HG03558 (cell line): ENCODE results near the gene LPA.
A peak's percentile ranks its signal among the peaks of the same experiment; 100 is the strongest.
"Not testable (repeated sequence)": the region's sequence is repeated elsewhere in the genome, so short reads cannot be mapped to it uniquely, and the experiment has no call there.

Experiments
- ATAC-seq: cut with Tn5 transposase; IDR thresholded peaks from one replicate; pipeline ENCODE4 v1.9.1; 2021; ENCODE audit warnings: moderate number of reproducible peaks; ENCODE audit not compliant: unreplicated experiment; ENCODE audit errors: extremely low read depth

Gene LPA

DNA sequence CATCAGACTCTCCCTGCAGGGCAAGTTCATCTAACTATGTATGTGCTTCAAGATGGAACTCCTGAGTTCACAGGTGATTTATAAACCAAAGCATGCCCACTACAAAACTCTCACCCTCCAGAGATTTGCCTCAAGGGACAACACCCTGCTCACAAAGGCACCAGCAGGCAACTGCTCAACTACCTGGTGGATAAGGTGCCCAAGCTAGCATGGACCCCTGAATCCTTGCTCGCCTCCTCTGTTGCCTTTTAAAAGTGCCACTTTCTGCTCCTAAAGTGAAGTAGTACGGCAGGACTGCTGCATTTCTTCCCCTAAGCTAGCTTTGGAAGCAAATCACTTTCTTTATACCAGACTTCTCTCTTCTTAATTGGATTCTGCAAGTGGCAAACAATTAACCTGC lies 1.2 kb downstream of the LPA start:
- no peak for ATAC-seq

DNA sequence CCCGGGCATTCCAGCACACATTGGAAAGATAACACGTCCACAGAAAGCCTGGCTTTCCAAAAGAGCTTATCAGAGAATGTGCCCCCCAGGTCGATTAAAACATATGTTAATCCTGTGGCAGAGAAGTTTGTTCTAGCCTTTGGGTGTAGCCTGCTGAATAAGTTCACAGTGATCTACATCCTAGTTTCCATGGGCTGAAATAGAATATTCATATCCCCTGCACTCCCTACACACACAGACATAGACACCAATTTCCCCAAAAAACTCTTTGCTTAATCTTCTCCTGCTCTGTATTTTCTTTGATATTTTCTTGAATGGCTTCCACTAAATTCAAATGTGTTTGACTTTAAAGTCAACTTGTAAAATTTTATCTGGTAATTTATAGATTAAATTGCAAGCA lies 1.6 kb downstream of the LPA start:
- ATAC-seq: no peak

DNA sequence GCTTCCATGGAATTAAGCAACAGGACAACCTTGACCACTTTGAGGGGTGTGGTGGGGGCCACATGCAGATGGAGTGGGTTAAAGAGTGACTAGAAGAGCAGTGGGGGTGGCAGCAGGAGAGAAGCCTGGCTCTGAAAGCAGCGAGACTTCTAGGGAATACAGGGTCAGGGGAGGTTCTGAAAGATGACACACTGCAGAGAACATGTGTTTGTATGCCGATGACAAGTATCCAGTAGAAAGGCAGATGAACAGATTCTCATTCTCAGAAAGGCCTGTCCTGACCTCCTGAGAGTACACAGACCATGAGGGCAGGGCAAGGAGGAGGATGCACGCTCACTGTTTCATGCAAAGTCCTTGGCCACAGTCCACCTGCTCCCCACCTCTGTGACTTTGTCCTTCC lies 2.9 kb downstream of the LPA start:
- no peak for ATAC-seq

DNA sequence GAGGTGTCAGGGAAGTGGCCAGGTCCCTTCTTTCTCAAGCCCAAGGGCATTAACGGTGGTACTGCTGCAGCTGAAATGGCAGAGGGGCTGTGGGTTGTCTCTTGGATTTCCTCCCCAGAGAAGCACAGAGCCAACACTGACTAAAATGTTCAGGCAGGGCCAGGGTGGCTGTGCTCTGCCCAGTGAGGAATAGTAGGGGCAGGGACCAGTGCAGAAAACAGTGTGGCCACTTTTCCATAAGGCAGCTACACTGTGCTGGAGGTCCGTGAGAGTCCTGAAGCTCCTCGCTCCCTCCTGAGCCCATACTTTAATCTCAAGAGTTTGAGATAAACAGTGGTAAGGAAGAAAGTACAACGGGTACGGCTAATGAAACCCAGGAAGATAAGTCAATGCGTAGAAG lies 4.5 kb downstream of the LPA start:
- no peak for ATAC-seq

DNA sequence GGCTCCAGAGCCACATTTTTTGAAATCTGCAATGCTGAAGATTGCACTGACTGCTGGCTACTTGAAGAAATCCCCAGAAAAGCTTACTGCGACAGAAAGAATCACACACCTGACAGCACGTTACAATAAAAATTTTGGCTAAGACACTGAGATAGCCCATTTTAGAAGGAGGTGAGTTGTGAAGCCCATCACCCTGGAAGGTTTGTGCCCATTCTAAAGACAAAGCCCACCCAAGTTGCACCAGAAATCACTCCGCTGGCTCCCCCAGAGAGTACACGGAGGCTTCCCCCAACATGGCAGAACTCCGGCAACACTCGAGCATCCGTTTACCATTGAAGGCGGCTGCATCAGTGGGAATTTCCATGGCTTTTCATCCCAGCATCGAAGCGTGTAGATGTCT lies 29.4 kb downstream of the LPA start:
- no peak for ATAC-seq

DNA sequence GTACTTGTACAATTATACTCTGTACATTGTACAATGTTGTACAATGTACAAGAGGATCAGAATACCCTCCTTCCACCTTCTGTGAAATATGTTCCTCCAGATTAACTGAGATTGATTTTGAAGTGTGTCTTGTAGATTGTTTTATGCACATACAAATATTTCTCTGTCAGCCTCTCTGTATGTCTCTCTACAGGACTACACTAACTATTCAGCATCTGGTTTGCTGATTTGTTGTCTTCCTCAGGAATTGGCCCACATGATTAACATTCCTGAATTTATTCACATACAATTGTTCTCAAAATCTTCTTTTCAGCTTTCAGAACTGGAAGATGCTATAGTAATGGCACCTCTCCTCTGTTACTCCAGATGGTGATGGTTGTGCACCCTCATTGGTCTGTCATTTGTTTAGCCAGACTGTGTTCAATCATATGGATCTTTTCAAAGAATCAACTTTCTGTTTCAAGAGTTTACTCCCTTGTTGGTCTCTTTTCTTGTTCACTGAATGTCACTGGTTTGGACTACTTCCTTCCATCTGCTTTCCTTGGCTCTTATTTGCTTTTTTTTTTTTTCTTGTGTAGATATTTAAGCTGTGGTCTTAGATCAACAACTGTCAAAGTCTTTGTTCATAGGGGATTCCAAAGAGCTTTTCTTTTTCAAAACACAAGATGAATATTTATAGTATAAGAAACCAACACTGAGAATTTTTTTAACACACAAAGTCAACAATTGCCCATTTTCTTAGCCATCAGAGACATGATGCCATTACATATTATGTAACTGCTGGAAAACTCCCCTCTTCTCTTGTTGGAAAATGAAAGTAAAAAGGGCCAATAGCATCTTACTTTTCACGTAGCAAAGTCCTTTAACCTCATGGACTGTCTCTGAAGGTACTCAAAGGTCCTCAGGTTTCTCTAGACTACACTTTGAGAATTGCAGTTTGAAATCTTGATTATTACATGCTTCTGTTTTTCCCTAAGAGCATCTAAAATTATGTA lies 67.9 kb downstream of the LPA start:
- ATAC-seq: no peak

DNA sequence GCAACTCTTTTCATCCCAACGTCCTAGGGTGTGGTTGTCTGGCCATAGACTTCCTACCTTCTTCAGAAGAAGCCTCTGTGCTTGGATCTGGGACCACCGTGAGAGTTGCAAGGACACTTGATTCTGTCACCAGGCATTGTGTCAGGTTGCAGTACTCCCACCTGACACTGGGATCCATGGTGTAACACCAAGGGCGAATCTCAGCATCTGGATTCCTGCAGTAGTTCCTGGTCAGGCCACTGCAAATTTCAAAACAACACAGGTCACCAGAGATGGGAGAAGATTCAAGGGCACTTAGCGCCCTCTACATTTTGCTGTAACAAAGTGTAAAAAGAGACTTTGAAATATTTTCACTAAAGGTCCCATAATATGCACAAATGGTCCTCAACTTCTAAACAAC lies 68.8 kb downstream of the LPA start:
- ATAC-seq: not testable (repeated sequence)

DNA sequence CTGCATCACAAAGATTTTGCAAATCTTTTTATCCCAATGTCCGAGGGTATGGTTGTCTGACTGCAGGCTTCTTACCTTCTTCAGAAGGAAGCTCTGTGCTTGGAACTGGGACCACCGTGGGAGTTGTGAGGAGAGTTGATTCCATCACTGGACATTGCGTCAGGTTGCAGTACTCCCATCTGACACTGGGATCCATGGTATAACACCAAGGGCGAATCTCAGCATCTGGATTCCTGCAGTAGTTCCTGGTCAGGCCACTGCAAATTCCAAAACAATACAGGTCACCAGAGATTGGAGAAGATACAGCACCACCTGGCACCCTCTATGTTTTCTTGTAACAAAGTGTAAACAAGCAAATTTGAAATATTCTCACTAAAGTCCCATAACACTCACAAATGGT lies 77.7 kb downstream of the LPA start:
- ATAC-seq: no peak

DNA sequence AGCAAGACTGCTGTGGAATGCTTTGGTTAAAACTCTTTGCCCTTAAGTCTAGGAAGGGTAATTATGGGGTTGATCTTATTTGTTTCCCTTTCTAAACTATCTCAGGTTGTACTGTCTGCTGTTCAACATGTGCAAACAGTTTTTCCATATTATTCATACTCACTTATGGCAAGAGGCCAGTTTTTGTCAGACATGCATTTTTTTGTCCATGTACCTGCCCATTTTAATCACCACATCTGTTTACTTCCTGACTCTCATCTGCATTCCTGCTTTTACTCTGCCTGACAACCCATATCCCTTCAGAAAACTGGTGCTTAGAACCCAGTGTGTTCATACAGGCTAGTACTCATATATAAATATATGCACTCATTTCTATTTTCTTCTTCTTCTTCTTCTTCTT lies 80.3 kb downstream of the LPA start:
- no peak for ATAC-seq

DNA sequence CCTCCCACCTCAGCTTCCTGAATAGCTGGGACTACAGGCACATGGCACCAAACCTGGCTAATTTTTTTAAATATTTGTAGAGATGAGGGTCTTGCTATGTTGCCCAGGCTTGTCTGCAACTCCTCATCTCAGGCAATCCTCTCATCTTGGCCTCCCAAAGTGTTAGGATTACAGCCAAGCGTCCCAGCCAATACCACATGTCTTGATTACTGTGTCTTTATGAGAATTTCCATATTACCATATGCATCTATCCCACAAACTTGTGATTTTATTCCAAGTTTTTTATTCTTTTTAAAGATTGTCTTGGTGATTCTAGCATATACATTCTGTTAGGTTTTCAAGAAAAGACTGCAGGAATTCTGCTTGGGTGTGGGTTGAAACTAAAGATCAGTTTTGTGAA lies 82.7 kb downstream of the LPA start:
- ATAC-seq: no peak

DNA sequence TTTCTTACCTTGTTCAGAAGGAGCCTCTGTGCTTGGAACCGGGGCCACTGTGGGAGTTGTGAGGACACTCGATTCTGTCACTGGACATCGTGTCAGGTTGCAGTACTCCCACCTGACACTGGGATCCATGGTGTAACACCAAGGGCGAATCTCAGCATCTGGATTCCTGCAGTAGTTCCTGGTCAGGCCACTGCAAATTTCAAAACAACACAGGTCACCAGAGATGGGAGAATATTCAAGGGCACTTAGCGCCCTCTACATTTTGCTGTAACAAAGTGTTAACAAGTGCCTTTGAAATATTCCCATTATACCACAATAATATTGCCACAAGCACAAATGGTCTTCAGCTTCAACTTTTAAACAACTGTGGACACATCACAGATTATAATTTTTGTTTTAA lies 85.6 kb downstream of the LPA start:
- ATAC-seq: not testable (repeated sequence)

DNA sequence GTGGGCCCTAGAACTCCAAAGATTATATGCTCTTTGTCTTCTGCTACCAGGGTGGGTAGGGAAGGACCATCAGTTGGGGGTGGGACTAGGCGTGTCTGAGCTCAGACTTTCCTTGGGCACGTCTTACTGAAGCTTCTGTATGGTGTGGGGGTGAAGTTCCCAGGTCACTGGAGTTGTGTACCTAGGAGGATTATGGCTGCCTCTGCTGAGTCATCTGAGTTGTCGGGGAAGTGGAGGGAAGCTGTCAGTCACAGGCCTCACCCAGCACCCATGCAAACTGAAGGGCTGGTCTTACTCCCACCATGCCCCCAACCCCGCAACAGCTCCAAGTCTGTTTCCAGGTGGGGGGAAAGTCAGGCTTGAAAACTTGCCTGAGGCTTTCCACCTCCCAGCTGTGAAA lies 90.1 kb downstream of the LPA start:
- ATAC-seq: no peak

DNA sequence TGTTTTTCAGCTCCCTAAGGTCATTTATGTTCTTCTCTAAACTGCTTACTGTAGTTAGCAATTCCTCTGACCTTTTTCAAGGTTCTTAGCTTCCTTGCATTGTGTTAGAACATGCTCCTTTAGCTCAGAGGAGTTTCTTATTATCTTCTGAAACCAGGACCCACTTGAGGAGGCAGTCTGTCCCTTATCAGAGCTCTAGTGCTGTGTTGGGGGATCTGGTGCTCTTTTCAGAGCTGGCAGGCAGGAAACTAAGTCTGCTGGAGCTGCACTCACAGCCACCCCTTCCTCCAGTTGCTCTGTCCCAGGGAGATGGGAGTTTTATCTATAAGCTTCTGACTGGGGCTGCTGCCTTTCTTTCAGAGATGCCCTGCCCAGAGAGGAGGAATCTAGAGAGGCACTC lies 92.9 kb downstream of the LPA start:
- ATAC-seq: not testable (repeated sequence)

DNA sequence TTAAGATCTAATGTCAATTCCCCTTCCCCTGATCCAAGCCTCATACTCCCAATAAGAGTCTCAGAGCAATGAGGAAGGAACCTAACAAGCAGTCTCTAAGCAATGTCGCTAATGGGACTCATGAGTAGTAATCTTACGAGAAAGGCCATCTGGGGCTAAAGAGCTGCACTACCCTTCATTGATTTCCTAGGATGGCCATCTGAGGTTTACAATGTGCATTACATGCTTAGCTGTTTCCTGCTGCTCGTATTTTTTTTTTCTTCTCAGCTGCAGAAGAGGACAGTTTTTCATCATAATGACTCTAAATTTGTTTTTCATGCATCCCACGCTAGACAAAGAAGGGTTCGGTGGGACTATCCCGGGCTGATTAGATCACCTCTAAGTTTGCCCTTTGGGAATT lies 119.3 kb downstream of the LPA start:
- no peak for ATAC-seq

DNA sequence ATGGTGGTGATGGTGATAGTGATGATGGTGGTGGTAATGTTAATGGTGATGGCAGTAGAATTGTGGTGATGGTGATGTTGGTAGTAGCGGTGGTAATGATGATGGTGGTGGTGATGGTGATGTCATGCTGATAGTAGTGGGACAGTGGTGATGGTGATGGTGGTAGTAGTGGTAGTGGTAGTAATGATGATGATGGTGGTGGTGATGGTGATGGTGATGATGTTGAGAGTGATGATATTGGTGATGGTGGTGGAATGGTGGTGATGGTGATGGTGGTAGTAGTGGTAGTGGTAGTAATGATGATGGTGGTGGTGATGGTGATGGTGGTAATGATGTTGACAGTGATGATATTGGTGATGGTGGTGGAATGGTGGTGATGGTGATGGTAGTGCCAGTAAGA lies 128.8 kb downstream of the LPA start:
- ATAC-seq: no peak

DNA sequence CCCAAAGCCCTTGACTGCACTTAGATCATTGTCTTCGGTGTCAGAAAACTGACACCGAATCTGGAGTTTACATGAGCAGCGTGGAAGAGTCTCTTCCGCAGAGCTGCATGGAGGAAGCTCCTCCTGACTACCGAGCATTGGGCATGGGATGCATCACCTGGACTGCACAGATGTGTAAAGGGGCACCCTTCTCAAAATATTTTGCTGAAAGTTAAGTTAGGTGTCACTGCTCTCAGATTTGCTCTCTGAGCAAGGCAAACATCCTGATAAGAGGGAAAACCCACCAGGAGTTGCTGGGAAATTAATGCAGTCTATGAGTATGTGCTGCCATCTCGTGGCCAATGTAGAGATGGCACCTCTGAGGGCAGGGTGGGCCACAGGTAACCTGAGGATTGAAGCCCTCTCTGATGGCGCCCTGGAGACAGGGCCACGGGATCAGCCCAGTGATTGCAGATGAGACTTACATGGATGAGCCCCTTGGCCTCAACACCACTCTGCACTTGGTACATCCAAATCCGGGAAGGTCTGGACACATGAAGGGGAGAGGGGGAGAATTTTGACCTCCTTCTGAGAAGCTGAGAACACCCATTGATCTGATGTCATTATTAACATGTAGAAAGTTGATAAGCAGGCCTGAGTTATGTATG lies 129.9 kb downstream of the LPA start:
- ATAC-seq: peak; percentile 87

DNA sequence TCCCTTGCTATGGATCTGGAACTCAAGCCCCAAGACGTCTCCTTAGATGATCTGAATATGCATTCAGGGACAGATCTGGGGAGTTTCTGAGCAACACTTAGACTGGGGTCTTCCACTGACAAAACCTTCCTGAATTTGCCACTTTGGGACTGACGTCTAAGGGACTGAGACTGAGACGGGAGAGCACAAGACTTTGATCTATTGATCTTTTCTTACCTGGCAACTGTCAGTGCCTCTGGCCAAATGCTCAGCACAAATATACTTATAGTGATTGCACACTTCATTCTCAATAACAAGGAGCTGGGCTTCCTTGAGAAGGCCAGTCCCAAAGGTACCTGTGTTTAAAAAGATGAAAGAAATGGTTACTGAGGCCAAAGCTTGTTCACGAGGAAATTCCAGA lies 131.8 kb downstream of the LPA start:
- ATAC-seq: no peak

DNA sequence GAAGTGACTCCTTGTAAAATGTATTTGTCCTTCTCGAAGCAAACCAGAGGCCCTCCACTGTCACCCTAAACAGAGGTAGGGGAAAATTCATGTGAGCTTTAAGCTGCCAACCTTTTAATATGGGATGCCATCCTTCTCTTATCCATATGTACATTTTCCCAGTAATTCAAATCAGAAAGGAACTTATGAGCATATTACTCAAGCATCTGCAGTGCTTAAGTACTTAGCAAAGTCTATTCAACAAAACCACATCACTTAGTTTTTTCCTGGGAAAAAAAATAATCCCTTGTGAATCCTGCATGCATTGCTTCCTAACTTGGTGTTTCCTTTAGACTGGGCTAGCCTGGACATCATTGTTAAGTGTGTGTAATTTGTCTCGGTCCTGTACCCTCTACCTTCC lies 132.2 kb downstream of the LPA start:
- no peak for ATAC-seq

DNA sequence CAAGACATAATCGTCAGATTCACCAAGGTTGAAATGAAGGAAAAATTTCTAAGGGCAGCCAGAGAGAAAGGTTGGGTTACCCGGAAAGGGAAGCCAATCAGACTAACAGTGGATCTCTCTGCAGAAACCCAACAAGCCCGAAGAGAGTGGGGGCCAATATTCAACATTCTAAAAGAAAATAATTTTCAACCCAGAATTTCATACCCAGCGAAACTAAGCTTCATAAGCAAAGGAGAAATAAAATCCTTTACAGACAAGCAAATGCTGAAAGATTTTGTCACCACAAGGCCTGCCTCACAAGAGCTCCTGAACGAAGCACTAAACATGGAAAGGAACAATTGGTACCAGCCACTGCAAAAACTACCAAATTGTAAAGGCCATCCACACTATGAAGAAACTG lies 134.6 kb downstream of the LPA start:
- ATAC-seq: not testable (repeated sequence)

DNA sequence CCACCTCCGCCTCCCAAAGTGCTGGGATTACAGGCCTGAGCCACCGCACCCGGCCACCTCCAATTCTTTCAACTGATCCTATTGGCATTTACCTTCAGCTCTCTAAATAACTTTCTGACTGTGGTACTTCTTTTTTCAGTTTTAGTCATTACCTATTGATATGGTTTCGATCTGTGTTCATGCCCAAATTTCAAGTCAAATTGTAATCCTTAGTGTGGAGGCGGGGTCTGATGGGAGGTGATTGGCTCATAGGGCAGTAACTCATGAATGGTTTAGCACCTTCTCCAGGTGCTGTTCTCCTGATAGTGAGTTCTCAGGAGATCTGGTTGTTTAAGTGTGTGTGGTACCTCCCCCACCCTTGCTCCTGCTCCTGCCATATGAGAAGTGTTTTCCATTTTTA lies 140.9 kb downstream of the LPA start:
- ATAC-seq: no peak

DNA sequence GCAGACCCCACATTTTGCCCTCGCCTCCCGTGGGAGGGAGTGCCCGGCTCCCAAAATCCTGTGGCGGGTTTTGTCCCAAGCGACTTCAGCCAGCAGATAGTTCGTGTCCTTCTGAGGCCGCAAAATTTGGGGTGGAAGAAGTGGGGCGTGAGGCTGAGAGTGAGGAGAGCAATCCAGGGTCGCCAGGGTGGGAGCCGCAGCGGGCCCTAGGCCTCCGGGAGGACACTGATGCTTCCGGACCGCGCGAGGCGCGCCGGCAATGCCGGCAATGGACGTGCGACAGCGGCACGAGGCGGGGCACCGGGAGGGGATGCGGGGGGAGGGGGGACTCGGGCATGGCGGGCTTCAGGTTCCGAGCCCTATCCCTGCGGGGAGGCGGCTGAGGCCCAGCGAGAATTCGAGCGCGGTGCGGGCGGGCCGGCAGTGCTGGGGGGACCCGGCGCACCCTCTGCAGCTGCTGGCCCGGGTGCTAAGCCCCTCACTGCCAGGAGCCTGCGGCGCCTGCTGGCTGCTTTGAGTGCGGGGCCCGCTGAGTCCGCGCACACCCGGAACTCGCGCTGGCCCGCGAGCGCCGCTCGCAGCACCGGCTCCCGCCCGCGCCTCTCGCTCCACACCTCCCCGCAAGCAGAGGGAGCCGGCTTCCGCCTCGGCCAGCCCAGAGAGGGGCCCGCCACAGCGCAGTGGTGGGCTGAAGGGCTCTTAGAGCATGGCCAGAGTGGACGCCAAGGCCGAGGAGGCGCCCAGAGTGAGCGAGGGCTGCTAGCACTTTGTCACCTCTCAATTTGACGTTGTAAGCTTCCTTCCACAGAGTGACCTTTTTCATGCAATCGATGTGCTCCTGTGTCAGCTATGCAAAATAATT lies 143.8 kb downstream of the LPA start:
- ATAC-seq: peak; percentile 17
